ENCODE results near the gene COL1A2. TPM values are rescaled to one million over a fixed set of nuclear protein-coding genes. Genes with fewer than 3 reads are reported as not detected.

The COL1A2 gene
- total RNA-seq, 1 experiment from 2014 or later, result 81.2 TPM

DNA sequence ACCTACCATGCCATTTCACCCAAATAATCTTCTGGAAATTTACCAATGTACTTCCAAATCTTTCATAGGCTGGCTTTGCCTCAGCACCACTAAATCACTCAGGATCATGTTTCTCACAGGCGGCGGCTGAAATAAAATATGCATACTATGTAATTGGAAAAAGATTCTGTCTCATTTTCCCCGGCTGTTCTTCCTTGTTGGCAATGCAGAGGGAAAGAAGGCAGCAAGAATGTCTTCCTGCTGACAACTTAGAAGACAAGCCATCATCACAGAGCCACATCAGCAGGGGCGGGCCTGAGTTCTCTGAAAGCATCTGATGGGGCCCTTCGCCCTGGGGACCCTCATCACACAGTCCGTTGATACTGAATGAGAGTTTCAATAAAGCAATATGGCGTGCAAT, 39.2 kb upstream of the COL1A2 start:
- no peak for ATAC-seq

More for the DNA sequence above, 39.2 kb upstream of the COL1A2 start:
- Mint-ChIP-seq H3K36me3 (no peaks in the 10 kb centered on the region), H3K27me3 (ENCODE audit: low read depth) (no peaks in the 10 kb centered on the region), H3K27ac (no peak overlapping the region), H3K9me3 (peaks cover 8% of the 10 kb centered on the region), H3K4me3 (no peak overlapping the region), H3K4me1 (peaks cover 10% of the 10 kb centered on the region; the same call in 1 of the 2 replicates)
- TF ChIP-seq MYBL2 (CRISPR knock-in tag; IDR thresholded peaks at IDR 0.05), result no peak
- TF ChIP-seq ZNF263 (CRISPR knock-in tag; IDR thresholded peaks at IDR 0.05; ENCODE audit: low read depth), result no peak
- TF ChIP-seq ETV6 (CRISPR knock-in tag; IDR thresholded peaks at IDR 0.05), result no peak
- TF ChIP-seq, protein P1, sequence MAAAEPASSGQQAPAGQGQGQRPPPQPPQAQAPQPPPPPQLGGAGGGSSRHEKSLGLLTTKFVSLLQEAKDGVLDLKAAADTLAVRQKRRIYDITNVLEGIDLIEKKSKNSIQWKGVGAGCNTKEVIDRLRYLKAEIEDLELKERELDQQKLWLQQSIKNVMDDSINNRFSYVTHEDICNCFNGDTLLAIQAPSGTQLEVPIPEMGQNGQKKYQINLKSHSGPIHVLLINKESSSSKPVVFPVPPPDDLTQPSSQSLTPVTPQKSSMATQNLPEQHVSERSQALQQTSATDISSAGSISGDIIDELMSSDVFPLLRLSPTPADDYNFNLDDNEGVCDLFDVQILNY (CRISPR knock-in tag; IDR thresholded peaks at IDR 0.05), result no peak
- TF ChIP-seq, protein P2, sequence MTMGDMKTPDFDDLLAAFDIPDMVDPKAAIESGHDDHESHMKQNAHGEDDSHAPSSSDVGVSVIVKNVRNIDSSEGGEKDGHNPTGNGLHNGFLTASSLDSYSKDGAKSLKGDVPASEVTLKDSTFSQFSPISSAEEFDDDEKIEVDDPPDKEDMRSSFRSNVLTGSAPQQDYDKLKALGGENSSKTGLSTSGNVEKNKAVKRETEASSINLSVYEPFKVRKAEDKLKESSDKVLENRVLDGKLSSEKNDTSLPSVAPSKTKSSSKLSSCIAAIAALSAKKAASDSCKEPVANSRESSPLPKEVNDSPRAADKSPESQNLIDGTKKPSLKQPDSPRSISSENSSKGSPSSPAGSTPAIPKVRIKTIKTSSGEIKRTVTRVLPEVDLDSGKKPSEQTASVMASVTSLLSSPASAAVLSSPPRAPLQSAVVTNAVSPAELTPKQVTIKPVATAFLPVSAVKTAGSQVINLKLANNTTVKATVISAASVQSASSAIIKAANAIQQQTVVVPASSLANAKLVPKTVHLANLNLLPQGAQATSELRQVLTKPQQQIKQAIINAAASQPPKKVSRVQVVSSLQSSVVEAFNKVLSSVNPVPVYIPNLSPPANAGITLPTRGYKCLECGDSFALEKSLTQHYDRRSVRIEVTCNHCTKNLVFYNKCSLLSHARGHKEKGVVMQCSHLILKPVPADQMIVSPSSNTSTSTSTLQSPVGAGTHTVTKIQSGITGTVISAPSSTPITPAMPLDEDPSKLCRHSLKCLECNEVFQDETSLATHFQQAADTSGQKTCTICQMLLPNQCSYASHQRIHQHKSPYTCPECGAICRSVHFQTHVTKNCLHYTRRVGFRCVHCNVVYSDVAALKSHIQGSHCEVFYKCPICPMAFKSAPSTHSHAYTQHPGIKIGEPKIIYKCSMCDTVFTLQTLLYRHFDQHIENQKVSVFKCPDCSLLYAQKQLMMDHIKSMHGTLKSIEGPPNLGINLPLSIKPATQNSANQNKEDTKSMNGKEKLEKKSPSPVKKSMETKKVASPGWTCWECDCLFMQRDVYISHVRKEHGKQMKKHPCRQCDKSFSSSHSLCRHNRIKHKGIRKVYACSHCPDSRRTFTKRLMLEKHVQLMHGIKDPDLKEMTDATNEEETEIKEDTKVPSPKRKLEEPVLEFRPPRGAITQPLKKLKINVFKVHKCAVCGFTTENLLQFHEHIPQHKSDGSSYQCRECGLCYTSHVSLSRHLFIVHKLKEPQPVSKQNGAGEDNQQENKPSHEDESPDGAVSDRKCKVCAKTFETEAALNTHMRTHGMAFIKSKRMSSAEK (CRISPR knock-in tag; IDR thresholded peaks at IDR 0.05; ENCODE audit: borderline replicate concordance), result no peak
- TF ChIP-seq, protein P3, sequence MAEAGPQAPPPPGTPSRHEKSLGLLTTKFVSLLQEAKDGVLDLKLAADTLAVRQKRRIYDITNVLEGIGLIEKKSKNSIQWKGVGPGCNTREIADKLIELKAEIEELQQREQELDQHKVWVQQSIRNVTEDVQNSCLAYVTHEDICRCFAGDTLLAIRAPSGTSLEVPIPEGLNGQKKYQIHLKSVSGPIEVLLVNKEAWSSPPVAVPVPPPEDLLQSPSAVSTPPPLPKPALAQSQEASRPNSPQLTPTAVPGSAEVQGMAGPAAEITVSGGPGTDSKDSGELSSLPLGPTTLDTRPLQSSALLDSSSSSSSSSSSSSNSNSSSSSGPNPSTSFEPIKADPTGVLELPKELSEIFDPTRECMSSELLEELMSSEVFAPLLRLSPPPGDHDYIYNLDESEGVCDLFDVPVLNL (CRISPR knock-in tag; IDR thresholded peaks at IDR 0.05; ENCODE audit: borderline replicate concordance, low read depth), result no peak
- no peak for TF ChIP-seq FOXJ3 (CRISPR knock-in tag; IDR thresholded peaks at IDR 0.05; ENCODE audit: borderline replicate concordance)
- no peak for TF ChIP-seq ZNF396 (CRISPR knock-in tag; IDR thresholded peaks at IDR 0.05; ENCODE audit: borderline replicate concordance)
- no peak for TF ChIP-seq TP53 (CRISPR knock-in tag; IDR thresholded peaks at IDR 0.05)
- no peak for TF ChIP-seq NR2C2 (CRISPR knock-in tag; IDR thresholded peaks at IDR 0.05)
- TF ChIP-seq, protein P4, sequence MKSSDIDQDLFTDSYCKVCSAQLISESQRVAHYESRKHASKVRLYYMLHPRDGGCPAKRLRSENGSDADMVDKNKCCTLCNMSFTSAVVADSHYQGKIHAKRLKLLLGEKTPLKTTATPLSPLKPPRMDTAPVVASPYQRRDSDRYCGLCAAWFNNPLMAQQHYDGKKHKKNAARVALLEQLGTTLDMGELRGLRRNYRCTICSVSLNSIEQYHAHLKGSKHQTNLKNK (CRISPR knock-in tag; IDR thresholded peaks at IDR 0.05), result no peak
- TF ChIP-seq CREB1 (CRISPR knock-in tag; IDR thresholded peaks at IDR 0.05), result no peak
- no peak for TF ChIP-seq SMAD3 (CRISPR knock-in tag; IDR thresholded peaks at IDR 0.05; ENCODE audit: borderline replicate concordance)
- TF ChIP-seq ZNF423 (CRISPR knock-in tag; IDR thresholded peaks at IDR 0.05), result no peak
- TF ChIP-seq, protein P5, sequence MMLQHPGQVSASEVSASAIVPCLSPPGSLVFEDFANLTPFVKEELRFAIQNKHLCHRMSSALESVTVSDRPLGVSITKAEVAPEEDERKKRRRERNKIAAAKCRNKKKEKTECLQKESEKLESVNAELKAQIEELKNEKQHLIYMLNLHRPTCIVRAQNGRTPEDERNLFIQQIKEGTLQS (CRISPR knock-in tag; conservative IDR thresholded peaks at IDR 0.05), result no peak
- TF ChIP-seq, protein P6, sequence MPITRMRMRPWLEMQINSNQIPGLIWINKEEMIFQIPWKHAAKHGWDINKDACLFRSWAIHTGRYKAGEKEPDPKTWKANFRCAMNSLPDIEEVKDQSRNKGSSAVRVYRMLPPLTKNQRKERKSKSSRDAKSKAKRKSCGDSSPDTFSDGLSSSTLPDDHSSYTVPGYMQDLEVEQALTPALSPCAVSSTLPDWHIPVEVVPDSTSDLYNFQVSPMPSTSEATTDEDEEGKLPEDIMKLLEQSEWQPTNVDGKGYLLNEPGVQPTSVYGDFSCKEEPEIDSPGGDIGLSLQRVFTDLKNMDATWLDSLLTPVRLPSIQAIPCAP (CRISPR knock-in tag; IDR thresholded peaks at IDR 0.05), result no peak
- TF ChIP-seq RELA (CRISPR knock-in tag; IDR thresholded peaks at IDR 0.05; ENCODE audit: borderline replicate concordance), result no peak
- TF ChIP-seq, protein P7, sequence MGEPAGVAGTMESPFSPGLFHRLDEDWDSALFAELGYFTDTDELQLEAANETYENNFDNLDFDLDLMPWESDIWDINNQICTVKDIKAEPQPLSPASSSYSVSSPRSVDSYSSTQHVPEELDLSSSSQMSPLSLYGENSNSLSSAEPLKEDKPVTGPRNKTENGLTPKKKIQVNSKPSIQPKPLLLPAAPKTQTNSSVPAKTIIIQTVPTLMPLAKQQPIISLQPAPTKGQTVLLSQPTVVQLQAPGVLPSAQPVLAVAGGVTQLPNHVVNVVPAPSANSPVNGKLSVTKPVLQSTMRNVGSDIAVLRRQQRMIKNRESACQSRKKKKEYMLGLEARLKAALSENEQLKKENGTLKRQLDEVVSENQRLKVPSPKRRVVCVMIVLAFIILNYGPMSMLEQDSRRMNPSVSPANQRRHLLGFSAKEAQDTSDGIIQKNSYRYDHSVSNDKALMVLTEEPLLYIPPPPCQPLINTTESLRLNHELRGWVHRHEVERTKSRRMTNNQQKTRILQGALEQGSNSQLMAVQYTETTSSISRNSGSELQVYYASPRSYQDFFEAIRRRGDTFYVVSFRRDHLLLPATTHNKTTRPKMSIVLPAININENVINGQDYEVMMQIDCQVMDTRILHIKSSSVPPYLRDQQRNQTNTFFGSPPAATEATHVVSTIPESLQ (CRISPR knock-in tag; IDR thresholded peaks at IDR 0.05), result no peak
- TF ChIP-seq, protein P8, sequence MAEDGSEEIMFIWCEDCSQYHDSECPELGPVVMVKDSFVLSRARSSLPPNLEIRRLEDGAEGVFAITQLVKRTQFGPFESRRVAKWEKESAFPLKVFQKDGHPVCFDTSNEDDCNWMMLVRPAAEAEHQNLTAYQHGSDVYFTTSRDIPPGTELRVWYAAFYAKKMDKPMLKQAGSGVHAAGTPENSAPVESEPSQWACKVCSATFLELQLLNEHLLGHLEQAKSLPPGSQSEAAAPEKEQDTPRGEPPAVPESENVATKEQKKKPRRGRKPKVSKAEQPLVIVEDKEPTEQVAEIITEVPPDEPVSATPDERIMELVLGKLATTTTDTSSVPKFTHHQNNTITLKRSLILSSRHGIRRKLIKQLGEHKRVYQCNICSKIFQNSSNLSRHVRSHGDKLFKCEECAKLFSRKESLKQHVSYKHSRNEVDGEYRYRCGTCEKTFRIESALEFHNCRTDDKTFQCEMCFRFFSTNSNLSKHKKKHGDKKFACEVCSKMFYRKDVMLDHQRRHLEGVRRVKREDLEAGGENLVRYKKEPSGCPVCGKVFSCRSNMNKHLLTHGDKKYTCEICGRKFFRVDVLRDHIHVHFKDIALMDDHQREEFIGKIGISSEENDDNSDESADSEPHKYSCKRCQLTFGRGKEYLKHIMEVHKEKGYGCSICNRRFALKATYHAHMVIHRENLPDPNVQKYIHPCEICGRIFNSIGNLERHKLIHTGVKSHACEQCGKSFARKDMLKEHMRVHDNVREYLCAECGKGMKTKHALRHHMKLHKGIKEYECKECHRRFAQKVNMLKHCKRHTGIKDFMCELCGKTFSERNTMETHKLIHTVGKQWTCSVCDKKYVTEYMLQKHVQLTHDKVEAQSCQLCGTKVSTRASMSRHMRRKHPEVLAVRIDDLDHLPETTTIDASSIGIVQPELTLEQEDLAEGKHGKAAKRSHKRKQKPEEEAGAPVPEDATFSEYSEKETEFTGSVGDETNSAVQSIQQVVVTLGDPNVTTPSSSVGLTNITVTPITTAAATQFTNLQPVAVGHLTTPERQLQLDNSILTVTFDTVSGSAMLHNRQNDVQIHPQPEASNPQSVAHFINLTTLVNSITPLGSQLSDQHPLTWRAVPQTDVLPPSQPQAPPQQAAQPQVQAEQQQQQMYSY (CRISPR knock-in tag; IDR thresholded peaks at IDR 0.05), result no peak
- no peak for TF ChIP-seq IRF2 (CRISPR knock-in tag; IDR thresholded peaks at IDR 0.05; ENCODE audit: borderline replicate concordance, low read depth)
- ChIA-PET CTCF (no interaction called here), POLR2A (no interaction called here)
- no peak for DNase-seq (ENCODE audit: low spot score)

Data from WTC11 (cell line).